ENCODE measurements around the gene NUAK1.

DNA sequence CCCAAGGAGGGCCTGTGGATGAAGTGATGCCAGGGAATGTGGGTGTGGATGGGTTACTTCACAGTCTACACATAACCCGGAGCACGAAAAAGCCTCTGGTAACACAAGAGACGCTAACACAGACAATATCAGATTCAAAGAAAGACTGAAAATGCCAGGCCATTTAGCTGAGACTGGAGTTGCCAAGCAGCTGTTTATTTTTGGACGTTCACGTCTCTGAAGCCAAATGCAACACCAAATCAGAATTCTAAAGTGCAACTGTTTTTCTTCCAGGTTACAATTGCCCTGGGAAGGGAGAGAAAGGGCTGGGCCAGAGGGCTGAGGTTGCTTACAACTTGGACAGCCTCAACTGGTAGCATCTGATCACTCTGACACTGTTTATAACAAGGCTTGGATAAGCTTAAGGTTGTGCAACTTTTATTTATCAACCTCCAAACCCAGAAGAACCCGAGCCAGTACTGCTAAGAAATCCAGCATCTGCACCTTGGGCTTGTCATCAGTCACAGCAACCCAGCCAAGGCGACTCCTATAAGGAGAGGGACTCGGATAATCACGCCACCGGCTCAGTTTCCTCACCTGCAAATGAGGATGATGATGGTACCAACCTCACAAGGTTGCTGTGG is 24.8 kb downstream of the NUAK1 start:
- TF ChIP-seq, protein P1, sequence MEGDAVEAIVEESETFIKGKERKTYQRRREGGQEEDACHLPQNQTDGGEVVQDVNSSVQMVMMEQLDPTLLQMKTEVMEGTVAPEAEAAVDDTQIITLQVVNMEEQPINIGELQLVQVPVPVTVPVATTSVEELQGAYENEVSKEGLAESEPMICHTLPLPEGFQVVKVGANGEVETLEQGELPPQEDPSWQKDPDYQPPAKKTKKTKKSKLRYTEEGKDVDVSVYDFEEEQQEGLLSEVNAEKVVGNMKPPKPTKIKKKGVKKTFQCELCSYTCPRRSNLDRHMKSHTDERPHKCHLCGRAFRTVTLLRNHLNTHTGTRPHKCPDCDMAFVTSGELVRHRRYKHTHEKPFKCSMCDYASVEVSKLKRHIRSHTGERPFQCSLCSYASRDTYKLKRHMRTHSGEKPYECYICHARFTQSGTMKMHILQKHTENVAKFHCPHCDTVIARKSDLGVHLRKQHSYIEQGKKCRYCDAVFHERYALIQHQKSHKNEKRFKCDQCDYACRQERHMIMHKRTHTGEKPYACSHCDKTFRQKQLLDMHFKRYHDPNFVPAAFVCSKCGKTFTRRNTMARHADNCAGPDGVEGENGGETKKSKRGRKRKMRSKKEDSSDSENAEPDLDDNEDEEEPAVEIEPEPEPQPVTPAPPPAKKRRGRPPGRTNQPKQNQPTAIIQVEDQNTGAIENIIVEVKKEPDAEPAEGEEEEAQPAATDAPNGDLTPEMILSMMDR (IDR thresholded peaks at IDR 0.05): no peak
- TF ChIP-seq POLR2AphosphoS5 (IDR thresholded peaks at IDR 0.05; ENCODE audit: low read depth, low read length) (no peak), SIN3A (IDR thresholded peaks at IDR 0.05; ENCODE audit: borderline replicate concordance, insufficient read depth, low read depth, low read length) (no peak)
- TF ChIP-seq, protein P2, sequence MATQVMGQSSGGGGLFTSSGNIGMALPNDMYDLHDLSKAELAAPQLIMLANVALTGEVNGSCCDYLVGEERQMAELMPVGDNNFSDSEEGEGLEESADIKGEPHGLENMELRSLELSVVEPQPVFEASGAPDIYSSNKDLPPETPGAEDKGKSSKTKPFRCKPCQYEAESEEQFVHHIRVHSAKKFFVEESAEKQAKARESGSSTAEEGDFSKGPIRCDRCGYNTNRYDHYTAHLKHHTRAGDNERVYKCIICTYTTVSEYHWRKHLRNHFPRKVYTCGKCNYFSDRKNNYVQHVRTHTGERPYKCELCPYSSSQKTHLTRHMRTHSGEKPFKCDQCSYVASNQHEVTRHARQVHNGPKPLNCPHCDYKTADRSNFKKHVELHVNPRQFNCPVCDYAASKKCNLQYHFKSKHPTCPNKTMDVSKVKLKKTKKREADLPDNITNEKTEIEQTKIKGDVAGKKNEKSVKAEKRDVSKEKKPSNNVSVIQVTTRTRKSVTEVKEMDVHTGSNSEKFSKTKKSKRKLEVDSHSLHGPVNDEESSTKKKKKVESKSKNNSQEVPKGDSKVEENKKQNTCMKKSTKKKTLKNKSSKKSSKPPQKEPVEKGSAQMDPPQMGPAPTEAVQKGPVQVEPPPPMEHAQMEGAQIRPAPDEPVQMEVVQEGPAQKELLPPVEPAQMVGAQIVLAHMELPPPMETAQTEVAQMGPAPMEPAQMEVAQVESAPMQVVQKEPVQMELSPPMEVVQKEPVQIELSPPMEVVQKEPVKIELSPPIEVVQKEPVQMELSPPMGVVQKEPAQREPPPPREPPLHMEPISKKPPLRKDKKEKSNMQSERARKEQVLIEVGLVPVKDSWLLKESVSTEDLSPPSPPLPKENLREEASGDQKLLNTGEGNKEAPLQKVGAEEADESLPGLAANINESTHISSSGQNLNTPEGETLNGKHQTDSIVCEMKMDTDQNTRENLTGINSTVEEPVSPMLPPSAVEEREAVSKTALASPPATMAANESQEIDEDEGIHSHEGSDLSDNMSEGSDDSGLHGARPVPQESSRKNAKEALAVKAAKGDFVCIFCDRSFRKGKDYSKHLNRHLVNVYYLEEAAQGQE (IDR thresholded peaks at IDR 0.05; ENCODE audit: insufficient read depth in 1 of 2, low read depth in 2 of 2, low read length in 1 of 2): no peak
